Measurements from ENCODE around the gene GPX6. TPM values are rescaled to one million over a fixed set of nuclear protein-coding genes. Genes with fewer than 3 reads are reported as not detected.

Gene GPX6
- total and polyA plus RNA-seq, 2 of the 13 experiments (the other 11 are each of a cell fraction or from before 2014, with no cell fraction given), result not detected

GRCh38 chr6:28488916-28489365, 26.7 kb downstream of the GPX6 start (continued):
- 0 out of 2 replicates have a peak, but pooled peaks have one; percentile 30 for TF ChIP-seq XBP1 (CRISPR knock-in tag; IDR thresholded peaks at IDR 0.05)
- peak; percentile 63 for TF ChIP-seq ZGPAT (CRISPR knock-in tag; IDR thresholded peaks at IDR 0.05)
- peak; percentile 56; the same call in 1 of the 2 replicates for TF ChIP-seq FOXK1 (CRISPR knock-in tag; IDR thresholded peaks at IDR 0.05; ENCODE audit: borderline replicate concordance, low read depth)
- 0 out of 2 replicates have a peak, but pooled peaks have one; percentile 14 for TF ChIP-seq RARA (CRISPR knock-in tag; IDR thresholded peaks at IDR 0.05)
- no peak; a peak in 1 of 4 replicates for TF ChIP-seq EP300 (IDR thresholded peaks at IDR 0.05; ENCODE audit: low read depth in 2 of 2, low read length in 2 of 2)
- TF ChIP-seq EP300 (CRISPR knock-in tag; IDR thresholded peaks at IDR 0.05; ENCODE audit: borderline replicate concordance), result no peak
- no peak for TF ChIP-seq ZNF496 (CRISPR knock-in tag; IDR thresholded peaks at IDR 0.05; ENCODE audit: insufficient replicate concordance)
- TF ChIP-seq JDP2 (CRISPR knock-in tag; IDR thresholded peaks at IDR 0.05; ENCODE audit: borderline replicate concordance), result no peak
- TF ChIP-seq ZNF777 (CRISPR knock-in tag; IDR thresholded peaks at IDR 0.05), result 0 out of 2 replicates have a peak, but pooled peaks have one; percentile 42
- TF ChIP-seq, protein P1, sequence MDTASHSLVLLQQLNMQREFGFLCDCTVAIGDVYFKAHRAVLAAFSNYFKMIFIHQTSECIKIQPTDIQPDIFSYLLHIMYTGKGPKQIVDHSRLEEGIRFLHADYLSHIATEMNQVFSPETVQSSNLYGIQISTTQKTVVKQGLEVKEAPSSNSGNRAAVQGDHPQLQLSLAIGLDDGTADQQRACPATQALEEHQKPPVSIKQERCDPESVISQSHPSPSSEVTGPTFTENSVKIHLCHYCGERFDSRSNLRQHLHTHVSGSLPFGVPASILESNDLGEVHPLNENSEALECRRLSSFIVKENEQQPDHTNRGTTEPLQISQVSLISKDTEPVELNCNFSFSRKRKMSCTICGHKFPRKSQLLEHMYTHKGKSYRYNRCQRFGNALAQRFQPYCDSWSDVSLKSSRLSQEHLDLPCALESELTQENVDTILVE (CRISPR knock-in tag; IDR thresholded peaks at IDR 0.05), result peak; percentile 76; the same call in 1 of the 2 replicates
- TF ChIP-seq, protein P2, sequence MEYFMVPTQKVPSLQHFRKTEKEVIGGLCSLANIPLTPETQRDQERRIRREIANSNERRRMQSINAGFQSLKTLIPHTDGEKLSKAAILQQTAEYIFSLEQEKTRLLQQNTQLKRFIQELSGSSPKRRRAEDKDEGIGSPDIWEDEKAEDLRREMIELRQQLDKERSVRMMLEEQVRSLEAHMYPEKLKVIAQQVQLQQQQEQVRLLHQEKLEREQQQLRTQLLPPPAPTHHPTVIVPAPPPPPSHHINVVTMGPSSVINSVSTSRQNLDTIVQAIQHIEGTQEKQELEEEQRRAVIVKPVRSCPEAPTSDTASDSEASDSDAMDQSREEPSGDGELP (IDR thresholded peaks at IDR 0.05; ENCODE audit: borderline replicate concordance, low read depth), result peak; percentile 87; the same call in 1 of the 2 replicates
- no peak for TF ChIP-seq GLMP (CRISPR knock-in tag; IDR thresholded peaks at IDR 0.05; ENCODE audit: borderline replicate concordance)
- no peak; the same call in 1 of the 2 replicates for TF ChIP-seq ZNF574 (CRISPR knock-in tag; IDR thresholded peaks at IDR 0.05)
- no peak for TF ChIP-seq GLI4 (CRISPR knock-in tag; IDR thresholded peaks at IDR 0.05; ENCODE audit: borderline replicate concordance)
- TF ChIP-seq PITX1 (CRISPR knock-in tag; IDR thresholded peaks at IDR 0.05), result peak; percentile 64; the same call in 1 of the 2 replicates
- TF ChIP-seq NCOR1 (IDR thresholded peaks at IDR 0.05; ENCODE audit: borderline replicate concordance, low read length), result 0 out of 2 replicates have a peak, but pooled peaks have one; percentile 30
- peak; percentile 42; the same call in 1 of the 2 replicates for TF ChIP-seq FOXA3 (CRISPR knock-in tag; IDR thresholded peaks at IDR 0.05)
- TF ChIP-seq KLF15 (CRISPR knock-in tag; IDR thresholded peaks at IDR 0.05; ENCODE audit: borderline replicate concordance), result no peak
- no peak for TF ChIP-seq NFKBIZ (CRISPR knock-in tag; IDR thresholded peaks at IDR 0.05)
- TF ChIP-seq MIER3 (CRISPR knock-in tag; IDR thresholded peaks at IDR 0.05; ENCODE audit: borderline replicate concordance), result 0 out of 2 replicates have a peak, but pooled peaks have one; percentile 52
- no peak for TF ChIP-seq ZNF891 (CRISPR knock-in tag; IDR thresholded peaks at IDR 0.05)
